GM13977 (cell line): ENCODE measurements around the gene OR9A4.

Experiments used
- DNase-seq: peaks from one replicate; pipeline ENCODE4 v3.0.0; 2012; ENCODE audit warnings: low spot score
- in situ Hi-C: fragments of 300-500 bp; cut with MboI; formaldehyde crosslinking; loops from one replicate; pipeline ENCODE4 v1.12.0; 2022; ENCODE audit warnings: low sequenced_read_pairs, low pct_unique_long_range_greater_than_20kb, mixed read lengths, inconsistent platforms; ENCODE audit not compliant: unreplicated experiment
- TF ChIP-seq, protein P1 (sequence below): IDR thresholded peaks from 2 replicates; pipeline ENCODE4 v1.5.1; 2012; ENCODE audit warnings: mild to moderate bottlenecking, control low read depth; ENCODE audit not compliant: insufficient read depth; ENCODE audit errors: extremely low read depth, missing control alignments

The OR9A4 gene

DNA sequence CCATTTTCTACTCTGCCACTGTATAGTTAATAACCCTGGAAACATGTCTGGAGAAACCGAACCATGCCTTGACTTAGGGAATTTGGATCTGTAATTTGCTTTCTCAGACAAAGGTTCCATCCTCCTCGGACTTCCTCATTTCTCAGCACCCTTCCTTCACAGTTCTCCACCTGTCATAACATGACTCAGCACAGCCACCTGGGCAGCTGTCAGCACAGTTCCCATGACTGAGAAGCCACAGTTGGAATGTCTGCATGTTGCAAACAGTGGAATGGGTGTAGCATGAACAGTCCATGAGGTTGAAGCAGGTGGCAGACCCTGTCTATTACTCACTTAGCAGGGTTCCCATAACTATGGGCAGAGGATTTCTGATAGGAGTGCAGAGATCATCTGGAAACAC is 634 bp upstream of the OR9A4 start:
- TF ChIP-seq, protein P1, sequence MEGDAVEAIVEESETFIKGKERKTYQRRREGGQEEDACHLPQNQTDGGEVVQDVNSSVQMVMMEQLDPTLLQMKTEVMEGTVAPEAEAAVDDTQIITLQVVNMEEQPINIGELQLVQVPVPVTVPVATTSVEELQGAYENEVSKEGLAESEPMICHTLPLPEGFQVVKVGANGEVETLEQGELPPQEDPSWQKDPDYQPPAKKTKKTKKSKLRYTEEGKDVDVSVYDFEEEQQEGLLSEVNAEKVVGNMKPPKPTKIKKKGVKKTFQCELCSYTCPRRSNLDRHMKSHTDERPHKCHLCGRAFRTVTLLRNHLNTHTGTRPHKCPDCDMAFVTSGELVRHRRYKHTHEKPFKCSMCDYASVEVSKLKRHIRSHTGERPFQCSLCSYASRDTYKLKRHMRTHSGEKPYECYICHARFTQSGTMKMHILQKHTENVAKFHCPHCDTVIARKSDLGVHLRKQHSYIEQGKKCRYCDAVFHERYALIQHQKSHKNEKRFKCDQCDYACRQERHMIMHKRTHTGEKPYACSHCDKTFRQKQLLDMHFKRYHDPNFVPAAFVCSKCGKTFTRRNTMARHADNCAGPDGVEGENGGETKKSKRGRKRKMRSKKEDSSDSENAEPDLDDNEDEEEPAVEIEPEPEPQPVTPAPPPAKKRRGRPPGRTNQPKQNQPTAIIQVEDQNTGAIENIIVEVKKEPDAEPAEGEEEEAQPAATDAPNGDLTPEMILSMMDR: no peak
- in situ Hi-C loops: no loop called here
- DNase-seq: no peak

- DNase-seq: no peak
- in situ Hi-C loops: no loop called here
- TF ChIP-seq, protein P1: no peak
Observed at GRCh38 chr7:141920281-141920680, 4.1 kb downstream of the OR9A4 start.

DNA sequence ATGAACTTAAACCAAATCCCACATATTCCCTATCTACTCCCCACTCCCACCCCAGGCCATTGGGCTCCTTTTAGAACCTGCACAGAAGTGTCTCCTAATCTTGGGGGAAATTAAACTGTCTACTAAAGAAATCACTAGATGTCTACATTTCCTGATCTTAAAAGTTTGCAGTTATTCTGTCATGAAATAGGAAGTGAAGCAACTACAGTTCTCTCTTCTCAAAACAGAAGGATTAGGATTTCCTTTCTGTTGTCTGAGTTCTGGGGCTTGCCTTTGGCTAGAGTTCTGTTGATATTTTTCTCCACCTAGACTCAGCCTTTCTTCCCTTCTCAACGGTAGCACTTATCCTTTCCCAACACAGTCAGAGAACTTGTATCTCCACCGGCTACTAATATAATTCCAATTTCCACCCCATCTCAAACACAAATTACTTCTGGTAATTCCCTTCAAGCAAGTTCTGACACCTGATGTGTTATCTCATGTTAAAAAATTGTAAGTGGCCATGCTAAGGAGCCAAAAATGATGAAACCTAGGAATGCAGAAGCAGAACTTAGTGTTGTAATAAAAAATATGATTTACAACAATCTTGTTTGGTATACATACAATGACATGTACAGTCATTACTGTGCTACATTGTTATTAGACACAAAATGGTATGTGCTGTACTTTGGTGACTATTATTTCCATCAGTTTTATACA is 12.1 kb downstream of the OR9A4 start:
- TF ChIP-seq, protein P1: no peak
- in situ Hi-C loops: no loop called here
- DNase-seq: no peak

DNA sequence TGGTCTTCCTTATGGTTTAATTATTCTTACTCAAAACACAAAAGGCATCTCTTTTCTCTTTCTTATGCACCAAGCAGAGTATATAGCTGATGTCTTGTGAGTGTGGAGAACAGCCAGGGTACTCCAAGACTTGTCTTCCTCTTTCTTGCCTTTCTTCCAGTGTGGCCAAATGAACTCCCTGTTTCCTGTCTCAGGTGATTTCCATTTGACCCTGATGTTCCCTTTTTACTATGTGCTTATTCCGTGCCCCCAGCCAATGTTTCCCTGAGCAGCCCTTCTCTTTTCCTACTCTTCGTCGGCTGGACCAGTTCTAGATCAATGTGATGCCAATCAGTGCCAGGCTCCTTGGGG is 12.6 kb downstream of the OR9A4 start:
- in situ Hi-C loops: no loop called here
- DNase-seq: no peak
- TF ChIP-seq, protein P1: no peak

DNA sequence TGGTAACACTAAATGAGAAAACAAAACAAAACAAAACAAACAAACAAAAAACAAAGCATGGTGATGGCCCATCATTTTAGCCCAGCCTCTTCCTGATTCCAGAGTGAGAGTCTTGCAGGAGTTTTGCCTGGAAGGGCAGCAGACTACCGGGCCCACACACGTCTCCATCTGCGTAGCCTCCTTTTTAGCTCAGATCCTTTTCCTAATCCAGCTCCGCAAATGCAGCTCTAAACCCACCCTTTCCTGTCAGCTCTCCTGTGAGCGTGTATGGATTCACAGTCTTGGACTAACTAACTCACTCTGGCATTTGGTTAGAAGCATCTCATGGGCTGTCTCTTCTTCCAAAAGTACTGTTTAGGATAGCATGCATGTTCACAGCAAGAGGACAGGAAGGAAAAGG is 14.0 kb downstream of the OR9A4 start:
- in situ Hi-C loops: no loop called here
- TF ChIP-seq, protein P1: no peak
- DNase-seq: no peak

- in situ Hi-C loops: no loop called here
- DNase-seq: no peak
- TF ChIP-seq, protein P1: no peak
Observed at GRCh38 chr7:141941075-141941474, 24.9 kb downstream of the OR9A4 start.
